GM12873 (cell line): ENCODE measurements around the gene NCOA3.
A peak's percentile ranks its signal among the peaks of the same experiment; 100 is the strongest.

ENCODE experiments used
- CTCF ChIP-seq: IDR thresholded peaks from 2 replicates; pipeline ENCODE4 v1.5.1; 2012; ENCODE audit warnings: low read depth, mild to moderate bottlenecking, moderate library complexity, low read length, control low read depth; ENCODE audit not compliant: insufficient read depth; ENCODE audit errors: missing control alignments

NCOA3 gene

GRCh38 chr20:47501482-47502270 is at the start of gene NCOA3:
TSS of gene NCOA3 (plus strand) at chr20:47501887. CDS start at chr20:47622248, 120,361 bp downstream.
- TF ChIP-seq CTCF = peak; percentile 51

GRCh38 chr20:47452736-47453161 is 48.9 kb upstream of the NCOA3 start:
- TF ChIP-seq CTCF = no peak

GRCh38 chr20:47453167-47453782 is 48.4 kb upstream of the NCOA3 start:
- no peak for TF ChIP-seq CTCF

- TF ChIP-seq CTCF = no peak
These were observed 47.2 kb upstream of the NCOA3 start for GRCh38 chr20:47454298-47455132.

GRCh38 chr20:47455133-47456040 is 46.3 kb upstream of the NCOA3 start:
- TF ChIP-seq CTCF = no peak

- no peak for TF ChIP-seq CTCF
These were observed 45.6 kb upstream of the NCOA3 start for GRCh38 chr20:47456041-47456537.
